K562 (cell line): ENCODE results near the gene GPS2.
A peak's percentile ranks its signal among the peaks of the same experiment; 100 is the strongest.

Source experiments
- E4F1 ChIP-seq: fragments of 250-450 bp; sonication (Bioruptor Pico); IDR thresholded peaks from 2 replicates; pipeline ENCODE4 v1.5.0; 2021; ENCODE audit warnings: mild to moderate bottlenecking, borderline replicate concordance
- EGR1 ChIP-seq: fragments of 450-650 bp; conservative IDR thresholded peaks from 2 replicates; pipeline ENCODE4 v1.6.1; 2017; ENCODE audit warnings: mild to moderate bottlenecking
- ERF ChIP-seq: fragments of 450-650 bp; formaldehyde crosslinking; IDR thresholded peaks from 2 replicates; pipeline ENCODE4 v1.4.0; 2020; ENCODE audit warnings: mild to moderate bottlenecking, mixed read lengths
- EZH2 ChIP-seq: IDR thresholded peaks from 2 replicates; pipeline ENCODE4 v1.6.1; 2012; ENCODE audit warnings: low read depth, mild to moderate bottlenecking, inconsistent platforms, low read length, borderline replicate concordance
- FOXM1 ChIP-seq, 2 experiments: fragments of 450-650 bp in 1 of 2; sonication (generic) in 1 of 2; formaldehyde crosslinking in 1 of 2; IDR thresholded peaks; 2 replicates each; pipeline versions ENCODE4 v1.6.1 to v1.9.0; 2017 to 2022; ENCODE audit warnings: low read depth in 2 of 2, mild to moderate bottlenecking in 2 of 2, missing genetic modification reagents in 1 of 2, moderate library complexity in 1 of 2
- MED1 ChIP-seq: sonication (generic); formaldehyde crosslinking; IDR thresholded peaks from 2 replicates; pipeline ENCODE4 v1.8.1; 2023; ENCODE audit warnings: missing genetic modification reagents, borderline replicate concordance
- MLX ChIP-seq, 2 experiments: fragments of 450-650 bp in 1 of 2; sonication (generic) in 1 of 2; formaldehyde crosslinking; conservative IDR thresholded peaks; 2 replicates each; pipeline versions ENCODE4 v1.4.0 to v1.8.1; 2020 to 2022; ENCODE audit warnings: mild to moderate bottlenecking in 1 of 2, missing genetic modification reagents in 1 of 2
- SMAD3 ChIP-seq: fragments of 450-650 bp; formaldehyde crosslinking; conservative IDR thresholded peaks from 2 replicates; pipeline ENCODE4 v1.4.0; 2020; ENCODE audit warnings: mild to moderate bottlenecking
- TAF1 ChIP-seq: IDR thresholded peaks from 2 replicates; pipeline ENCODE4 v1.6.1; 2011; ENCODE audit warnings: mild to moderate bottlenecking, low read length, moderate library complexity; ENCODE audit not compliant: insufficient read depth, control insufficient read depth, severe bottlenecking; ENCODE audit errors: extremely low read depth
- TFE3 ChIP-seq: fragments of 450-650 bp; formaldehyde crosslinking; IDR thresholded peaks from 2 replicates; pipeline ENCODE4 v1.4.0; 2020; ENCODE audit warnings: mild to moderate bottlenecking, mixed read lengths
- USF1 ChIP-seq: sonication (generic); formaldehyde crosslinking; IDR thresholded peaks from 2 replicates; pipeline ENCODE4 v1.9.0; 2022; ENCODE audit warnings: mild to moderate bottlenecking, missing genetic modification reagents
- ZBTB33 ChIP-seq: sonication (generic); formaldehyde crosslinking; IDR thresholded peaks from 2 replicates; pipeline ENCODE4 v1.8.1; 2023; ENCODE audit warnings: mild to moderate bottlenecking, missing genetic modification reagents
- ZNF282 ChIP-seq: sonication (generic); formaldehyde crosslinking; IDR thresholded peaks from 2 replicates; pipeline ENCODE4 v1.8.1; 2023; ENCODE audit warnings: missing genetic modification reagents

- TF ChIP-seq ZBTB33 (CRISPR knock-in tag) (peak; percentile 25; the same call in 1 of the 2 replicates), MLX (CRISPR knock-in tag; conservative IDR thresholded peaks at IDR 0.05) (no peak), EGR1 (no peak), ERF (no peak), USF1 (no peak), FOXM1 (IDR thresholded peaks at IDR 0.05; ENCODE audit: low read depth) (no peak), FOXM1 (CRISPR knock-in tag; IDR thresholded peaks at IDR 0.05; ENCODE audit: low read depth) (0 out of 2 replicates have a peak, but pooled peaks have one; percentile 40), EZH2 (no peak), TAF1 (peak; percentile 25), ZNF282 (no peak), TFE3 (CRISPR knock-in tag) (no peak), E4F1 (CRISPR knock-in tag) (no peak), MED1 (CRISPR knock-in tag) (no peak), SMAD3 (CRISPR knock-in tag) (no peak)
Observed at GRCh38 chr17:7280519-7281073, 34.6 kb downstream of the GPS2 start.
